ENCODE data around the gene CASZ1.

GRCh38 chr1:10835421-10835820 lies 39.0 kb upstream of the CASZ1 start:
- TF ChIP-seq CTCF (IDR thresholded peaks at IDR 0.05) (no peak), POLR2AphosphoS5 (IDR thresholded peaks at IDR 0.05) (no peak), POLR2A (IDR thresholded peaks at IDR 0.05) (no peak)
